ENCODE measurements around the gene NRG3.

- TF ChIP-seq CTCF (IDR thresholded peaks at IDR 0.05) (no peak), POLR2A (IDR thresholded peaks at IDR 0.05) (no peak)
Measured at GRCh38 chr10:81843042-81843441, 32.0 kb upstream of the NRG3 start.
